Measurements from ENCODE around the gene CD47. TPM values are rescaled to one million over a fixed set of nuclear protein-coding genes. Genes with fewer than 3 reads are reported as not detected.
A peak's percentile ranks its signal among the peaks of the same experiment; 100 is the strongest.

The CD47 gene
- total and polyA plus RNA-seq, 2 donors from 2014 or later: 61.7 to 104 TPM

DNA sequence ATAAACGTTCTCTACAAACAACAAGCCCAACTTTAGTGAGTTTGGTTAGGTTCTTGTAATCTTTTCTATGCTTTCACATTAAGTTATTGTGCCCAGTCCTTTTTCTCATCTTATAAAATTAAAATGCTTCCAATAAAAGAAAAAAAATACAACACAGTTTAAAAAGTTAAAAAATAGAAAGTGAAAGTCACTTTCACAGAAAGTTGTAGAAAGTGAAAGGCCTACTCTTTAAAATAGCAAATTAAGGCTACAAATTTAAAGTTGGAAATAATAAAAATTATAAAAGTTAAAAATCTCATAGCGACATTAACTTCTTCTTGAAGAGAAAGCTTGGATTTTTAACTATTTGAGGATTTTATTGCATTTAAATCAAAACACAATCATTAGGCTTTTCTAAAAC lies 35.9 kb downstream of the CD47 start:
- TF ChIP-seq, protein P1, sequence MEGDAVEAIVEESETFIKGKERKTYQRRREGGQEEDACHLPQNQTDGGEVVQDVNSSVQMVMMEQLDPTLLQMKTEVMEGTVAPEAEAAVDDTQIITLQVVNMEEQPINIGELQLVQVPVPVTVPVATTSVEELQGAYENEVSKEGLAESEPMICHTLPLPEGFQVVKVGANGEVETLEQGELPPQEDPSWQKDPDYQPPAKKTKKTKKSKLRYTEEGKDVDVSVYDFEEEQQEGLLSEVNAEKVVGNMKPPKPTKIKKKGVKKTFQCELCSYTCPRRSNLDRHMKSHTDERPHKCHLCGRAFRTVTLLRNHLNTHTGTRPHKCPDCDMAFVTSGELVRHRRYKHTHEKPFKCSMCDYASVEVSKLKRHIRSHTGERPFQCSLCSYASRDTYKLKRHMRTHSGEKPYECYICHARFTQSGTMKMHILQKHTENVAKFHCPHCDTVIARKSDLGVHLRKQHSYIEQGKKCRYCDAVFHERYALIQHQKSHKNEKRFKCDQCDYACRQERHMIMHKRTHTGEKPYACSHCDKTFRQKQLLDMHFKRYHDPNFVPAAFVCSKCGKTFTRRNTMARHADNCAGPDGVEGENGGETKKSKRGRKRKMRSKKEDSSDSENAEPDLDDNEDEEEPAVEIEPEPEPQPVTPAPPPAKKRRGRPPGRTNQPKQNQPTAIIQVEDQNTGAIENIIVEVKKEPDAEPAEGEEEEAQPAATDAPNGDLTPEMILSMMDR (IDR thresholded peaks at IDR 0.05; ENCODE audit: borderline replicate concordance, extremely low read depth, insufficient read depth): no peak
- H3K9me3 ChIP-seq (ENCODE audit: control insufficient read depth in 2 of 3, insufficient read depth in 1 of 3, low read length in 3 of 3): no peaks in the 10 kb centered on the region
- H3K27me3 ChIP-seq (ENCODE audit: control insufficient read depth, insufficient read depth, low read length): no peaks in the 10 kb centered on the region
- H3K4me1 ChIP-seq (ENCODE audit: control insufficient read depth in 2 of 3, insufficient read depth in 2 of 3, low read depth in 1 of 3, low read length in 3 of 3): no peaks in the 10 kb centered on the region
- no peak overlapping the region for H3K27ac ChIP-seq (ENCODE audit: low read depth in 2 of 2, low read length in 2 of 2)
- FAIRE-seq (peak; percentile 69), DNase-seq (no peak)
- H3K36me3 ChIP-seq (ENCODE audit: control insufficient read depth in 2 of 3, insufficient read depth in 3 of 3, low read length in 3 of 3): peaks cover 0 to 9% (median 5%) of the 10 kb centered on the region in 3 donors
- intact Hi-C loops (cut with DNase I): no loop called here
- H3K4me3 ChIP-seq (ENCODE audit: low read length in 3 of 3): no peak overlapping the region
- no peak overlapping the region for H3K9ac ChIP-seq (ENCODE audit: low read length in 3 of 3)

DNA sequence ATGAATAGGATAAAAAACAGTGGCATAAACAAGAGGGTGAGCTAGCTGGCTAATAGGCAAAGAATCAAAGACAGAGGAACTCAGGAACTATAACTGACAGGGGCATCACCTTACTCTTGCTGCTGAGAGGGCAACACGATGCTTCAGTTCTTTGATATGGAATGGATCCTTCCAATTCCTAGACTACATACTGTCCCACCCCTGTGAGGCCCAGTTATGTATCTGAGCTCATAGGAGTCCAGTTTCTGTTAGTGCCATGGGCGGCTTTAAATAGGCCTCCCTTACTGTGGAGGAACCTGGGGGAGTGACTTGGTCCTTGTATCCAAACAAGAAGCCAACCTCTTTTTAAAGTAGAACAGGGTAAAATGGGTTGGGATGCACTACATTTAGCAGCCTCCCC lies 37.3 kb downstream of the CD47 start:
- Histone ChIP-seq H3K36me3 (ENCODE audit: control insufficient read depth in 2 of 3, insufficient read depth in 3 of 3, low read length in 3 of 3) (peaks cover 0 to 5% (median 4%) of the 10 kb centered on the region in 3 donors), H3K4me3 (ENCODE audit: low read length in 3 of 3) (no peak overlapping the region), H3K9me3 (ENCODE audit: control insufficient read depth in 2 of 3, insufficient read depth in 1 of 3, low read length in 3 of 3) (no peaks in the 10 kb centered on the region), H3K4me1 (ENCODE audit: control insufficient read depth in 2 of 3, insufficient read depth in 2 of 3, low read depth in 1 of 3, low read length in 3 of 3) (no peaks in the 10 kb centered on the region), H3K27me3 (ENCODE audit: control insufficient read depth, insufficient read depth, low read length) (no peaks in the 10 kb centered on the region), H3K27ac (ENCODE audit: low read depth in 2 of 2, low read length in 2 of 2) (no peak overlapping the region), H3K9ac (ENCODE audit: low read length in 3 of 3) (no peak overlapping the region)
- intact Hi-C loops (cut with DNase I): no loop called here
- TF ChIP-seq, protein P1 (IDR thresholded peaks at IDR 0.05; ENCODE audit: borderline replicate concordance, extremely low read depth, insufficient read depth): no peak
- no peak for FAIRE-seq
- DNase-seq: no peak

DNA sequence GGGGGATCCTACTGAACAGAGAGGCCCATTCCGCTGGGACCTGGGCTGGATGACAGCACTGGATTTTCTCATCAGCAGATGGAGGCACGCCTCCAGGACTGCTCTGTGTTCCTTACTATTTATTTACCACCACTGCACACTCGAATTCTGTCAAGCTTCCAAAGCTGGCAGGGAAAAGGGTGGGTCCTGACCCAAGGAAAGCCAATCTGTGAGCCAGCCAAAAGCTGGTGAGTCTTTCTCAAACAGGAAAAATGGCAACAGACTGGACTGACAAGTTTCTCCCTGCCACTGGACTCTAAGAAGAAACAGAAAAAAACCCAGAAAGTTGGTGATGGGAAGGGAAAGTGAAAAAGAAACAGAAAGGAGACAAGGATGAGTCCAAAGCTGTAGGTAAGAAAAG lies 37.8 kb downstream of the CD47 start:
- no peak for DNase-seq
- Histone ChIP-seq H3K4me1 (ENCODE audit: control insufficient read depth in 2 of 3, insufficient read depth in 2 of 3, low read depth in 1 of 3, low read length in 3 of 3) (no peaks in the 10 kb centered on the region), H3K9me3 (ENCODE audit: control insufficient read depth in 2 of 3, insufficient read depth in 1 of 3, low read length in 3 of 3) (no peaks in the 10 kb centered on the region), H3K27ac (ENCODE audit: low read depth in 2 of 2, low read length in 2 of 2) (no peak overlapping the region), H3K36me3 (ENCODE audit: control insufficient read depth in 2 of 3, insufficient read depth in 3 of 3, low read length in 3 of 3) (peaks cover 0 to 3% (median under 1%) of the 10 kb centered on the region in 3 donors), H3K9ac (ENCODE audit: low read length in 3 of 3) (no peak overlapping the region), H3K4me3 (ENCODE audit: low read length in 3 of 3) (no peak overlapping the region), H3K27me3 (ENCODE audit: control insufficient read depth, insufficient read depth, low read length) (no peaks in the 10 kb centered on the region)
- intact Hi-C loops (cut with DNase I): no loop called here
- FAIRE-seq: no peak
- TF ChIP-seq, protein P1 (IDR thresholded peaks at IDR 0.05; ENCODE audit: borderline replicate concordance, extremely low read depth, insufficient read depth): no peak

DNA sequence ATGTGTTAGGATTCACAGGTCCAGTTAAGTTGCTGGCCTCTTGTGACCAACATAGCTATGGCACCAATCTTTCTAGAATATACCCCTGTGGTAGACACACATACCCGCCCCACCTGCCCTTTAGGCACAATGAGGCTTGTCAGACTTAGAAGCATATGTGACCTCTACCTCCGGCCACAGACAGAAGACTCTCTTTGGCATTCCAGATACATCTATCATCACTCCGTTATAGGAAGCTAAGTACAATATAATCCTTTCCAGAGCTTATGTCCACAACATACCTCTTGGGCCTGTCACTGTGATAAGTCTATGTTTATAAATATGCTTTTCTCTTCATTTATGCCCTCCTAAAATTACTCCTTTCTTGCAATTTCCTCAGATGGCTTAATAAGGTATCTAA lies 39.8 kb downstream of the CD47 start:
- intact Hi-C loops (cut with DNase I): no loop called here
- no peak for FAIRE-seq
- Histone ChIP-seq H3K36me3 (ENCODE audit: control insufficient read depth in 2 of 3, insufficient read depth in 3 of 3, low read length in 3 of 3) (peaks cover 0 to 4% (median 3%) of the 10 kb centered on the region in 3 donors), H3K27me3 (ENCODE audit: control insufficient read depth, insufficient read depth, low read length) (no peaks in the 10 kb centered on the region), H3K4me3 (ENCODE audit: low read length in 3 of 3) (no peak overlapping the region), H3K9me3 (ENCODE audit: control insufficient read depth in 2 of 3, insufficient read depth in 1 of 3, low read length in 3 of 3) (no peaks in the 10 kb centered on the region), H3K4me1 (ENCODE audit: control insufficient read depth in 2 of 3, insufficient read depth in 2 of 3, low read depth in 1 of 3, low read length in 3 of 3) (no peaks in the 10 kb centered on the region), H3K9ac (ENCODE audit: low read length in 3 of 3) (no peak overlapping the region), H3K27ac (ENCODE audit: low read depth in 2 of 2, low read length in 2 of 2) (no peak overlapping the region)
- DNase-seq: no peak
- TF ChIP-seq, protein P1 (IDR thresholded peaks at IDR 0.05; ENCODE audit: borderline replicate concordance, extremely low read depth, insufficient read depth): no peak

All from kidney (tissue), 14 donors.